A673 (cell line): Measurements from ENCODE around the gene SLIT1. TPM values are rescaled to one million over a fixed set of nuclear protein-coding genes. Genes with fewer than 3 reads are reported as not detected.

Experiments used
- BruUV-seq: library from RNA; stranded (reverse); fragments of 400-500 nt; replicated peaks from 2 replicates; lab custom pipeline; 2021; lab: Mats Ljungman, UMichigan
- CTCF ChIA-PET: fragments of 300-600 bp; sonication (Branson Sonifier 250); formaldehyde crosslinking; loops from one replicate; lab custom pipeline; 2022; ENCODE audit warnings: antibody characterized with exemption; lab: Charles Lee
- POLR2A ChIA-PET: fragments of 300-600 bp; sonication (Branson Sonifier 250); formaldehyde crosslinking; loops from one replicate; lab custom pipeline; 2022; ENCODE audit warnings: antibody characterized with exemption; ENCODE audit not compliant: low non-redundant PET; lab: Charles Lee
- DNase-seq: peaks from one replicate; pipeline ENCODE4 v3.0.0-alpha.2; 2015; ENCODE audit warnings: low spot score
- H3K27ac ChIP-seq: fragments of 200-600 bp; sonication (generic); 2 replicates; pipeline ENCODE4 v1.5.1; 2016; ENCODE audit warnings: mixed run types, low read depth, mild to moderate bottlenecking, mixed read lengths, antibody characterized with exemption, low read length; ENCODE audit not compliant: poor library complexity, severe bottlenecking
- H3K27me3 ChIP-seq: fragments of 200-600 bp; sonication (generic); replicated peaks from 2 replicates; pipeline ENCODE4 v1.6.1; 2017; ENCODE audit warnings: mixed run types, low read depth, mild to moderate bottlenecking, mixed read lengths, antibody characterized with exemption, low read length; ENCODE audit not compliant: insufficient read depth, poor library complexity
- H3K36me3 ChIP-seq: fragments of 200-600 bp; sonication (generic); 2 replicates; pipeline ENCODE4 v1.6.1; 2016; ENCODE audit warnings: mixed run types, mild to moderate bottlenecking, mixed read lengths, antibody characterized with exemption, low read length; ENCODE audit not compliant: insufficient read depth, poor library complexity, severe bottlenecking
- H3K4me1 ChIP-seq: fragments of 200-600 bp; sonication (generic); 2 replicates; pipeline ENCODE4 v1.6.1; 2017; ENCODE audit warnings: mixed run types, mild to moderate bottlenecking, mixed read lengths, antibody characterized with exemption, low read length; ENCODE audit not compliant: insufficient read depth, poor library complexity, severe bottlenecking
- H3K4me3 ChIP-seq: fragments of 200-600 bp; sonication (generic); 2 replicates; pipeline ENCODE4 v1.5.1; 2016; ENCODE audit warnings: low read depth, mixed run types, mild to moderate bottlenecking, mixed read lengths, low read length; ENCODE audit not compliant: poor library complexity, severe bottlenecking
- H3K9me3 ChIP-seq: fragments of 200-600 bp; sonication (generic); 2 replicates; pipeline ENCODE4 v1.6.1; 2016; ENCODE audit warnings: mixed run types, low read depth, mild to moderate bottlenecking, mixed read lengths, antibody characterized with exemption, low read length; ENCODE audit not compliant: poor library complexity, severe bottlenecking
- CTCF ChIP-seq: fragments of 300-800, 200-600 bp; sonication (generic); conservative IDR thresholded peaks from 2 replicates; pipeline ENCODE4 v1.5.1; 2017; ENCODE audit warnings: low read depth, mild to moderate bottlenecking, antibody characterized with exemption, low read length, moderate library complexity, mixed read lengths
- EZH2 ChIP-seq: fragments of 200-600 bp; sonication (generic); IDR thresholded peaks from 2 replicates; pipeline ENCODE4 v1.6.1; 2017; ENCODE audit warnings: borderline replicate concordance, low read depth, mild to moderate bottlenecking, mixed read lengths, antibody characterized with exemption, low read length; ENCODE audit not compliant: poor library complexity, severe bottlenecking
- intact Hi-C: fragments of 100-400 bp; cut with micrococcal nuclease; formaldehyde crosslinking; loops from one replicate; pipeline ENCODE4 v1.10.0; 2022; ENCODE audit not compliant: unreplicated experiment
- total RNA-seq: library from RNA; stranded (reverse); gene quantifications from 2 replicates; pipeline ENCODE4 v1.2.3, GENCODE V29; 2021

Gene SLIT1
- total RNA-seq, 1 experiment from 2014 or later, result 0.43 TPM

- intact Hi-C loops, result no loop called here
- DNase-seq, result no peak
Observed at GRCh38 chr10:97151307-97151914, 34.3 kb downstream of the SLIT1 start.

GRCh38 chr10:97150616-97151015 is 35.1 kb downstream of the SLIT1 start:
- DNase-seq, result no peak
- ChIA-PET POLR2A (no interaction called here), CTCF (interaction anchor here (0.6 kb wide), 1 partner anchor 42 kb away, joined by 7 read pairs; no protein-coding TSS in a partner anchor)
- no peak for TF ChIP-seq CTCF
- no peak for TF ChIP-seq EZH2
- peaks cover 12% of the 10 kb centered on the region for H3K27me3 ChIP-seq
- BruUV-seq, result no TSS peak
- no peaks in the 10 kb centered on the region for H3K36me3 ChIP-seq
- H3K4me1 ChIP-seq, result peaks cover 15% of the 10 kb centered on the region
- intact Hi-C loops, result no loop called here
- H3K9me3 ChIP-seq, result no peaks in the 10 kb centered on the region
- no peak overlapping the region for H3K27ac ChIP-seq
- H3K4me3 ChIP-seq, result no peak overlapping the region

More at GRCh38 chr10:97151307-97151914, 34.3 kb downstream of the SLIT1 start:
- H3K9me3 ChIP-seq, result no peaks in the 10 kb centered on the region
- ChIA-PET CTCF (no interaction called here), POLR2A (no interaction called here)
- no peak overlapping the region for H3K27ac ChIP-seq
- peaks cover 15% of the 10 kb centered on the region for H3K4me1 ChIP-seq
- peaks cover 12% of the 10 kb centered on the region for H3K27me3 ChIP-seq
- H3K36me3 ChIP-seq, result no peaks in the 10 kb centered on the region
- H3K4me3 ChIP-seq, result no peak overlapping the region
- TF ChIP-seq EZH2 (no peak), CTCF (no peak)
- no TSS peak for BruUV-seq

GRCh38 chr10:97150013-97150595 is 35.7 kb downstream of the SLIT1 start:
- POLR2A ChIA-PET, result no interaction called here
- Histone ChIP-seq H3K36me3 (no peaks in the 10 kb centered on the region), H3K9me3 (no peaks in the 10 kb centered on the region), H3K27me3 (peaks cover 12% of the 10 kb centered on the region), H3K27ac (no peak overlapping the region), H3K4me3 (no peak overlapping the region), H3K4me1 (peaks cover 15% of the 10 kb centered on the region)
- no TSS peak for BruUV-seq
- CTCF ChIA-PET, result interaction anchor here (0.6 kb wide), 1 partner anchor 42 kb away, joined by 7 read pairs; no protein-coding TSS in a partner anchor
- intact Hi-C loops, result no loop called here
- TF ChIP-seq EZH2, result no peak
- no peak for TF ChIP-seq CTCF
- DNase-seq, result no peak
